ENCODE results near the gene ARHGEF19. TPM values are rescaled to one million over a fixed set of nuclear protein-coding genes. Genes with fewer than 3 reads are reported as not detected.

The ARHGEF19 gene
- total and polyA plus RNA-seq, 12 donors = 4.8 to 46.2 (median 22.1) TPM

DNA sequence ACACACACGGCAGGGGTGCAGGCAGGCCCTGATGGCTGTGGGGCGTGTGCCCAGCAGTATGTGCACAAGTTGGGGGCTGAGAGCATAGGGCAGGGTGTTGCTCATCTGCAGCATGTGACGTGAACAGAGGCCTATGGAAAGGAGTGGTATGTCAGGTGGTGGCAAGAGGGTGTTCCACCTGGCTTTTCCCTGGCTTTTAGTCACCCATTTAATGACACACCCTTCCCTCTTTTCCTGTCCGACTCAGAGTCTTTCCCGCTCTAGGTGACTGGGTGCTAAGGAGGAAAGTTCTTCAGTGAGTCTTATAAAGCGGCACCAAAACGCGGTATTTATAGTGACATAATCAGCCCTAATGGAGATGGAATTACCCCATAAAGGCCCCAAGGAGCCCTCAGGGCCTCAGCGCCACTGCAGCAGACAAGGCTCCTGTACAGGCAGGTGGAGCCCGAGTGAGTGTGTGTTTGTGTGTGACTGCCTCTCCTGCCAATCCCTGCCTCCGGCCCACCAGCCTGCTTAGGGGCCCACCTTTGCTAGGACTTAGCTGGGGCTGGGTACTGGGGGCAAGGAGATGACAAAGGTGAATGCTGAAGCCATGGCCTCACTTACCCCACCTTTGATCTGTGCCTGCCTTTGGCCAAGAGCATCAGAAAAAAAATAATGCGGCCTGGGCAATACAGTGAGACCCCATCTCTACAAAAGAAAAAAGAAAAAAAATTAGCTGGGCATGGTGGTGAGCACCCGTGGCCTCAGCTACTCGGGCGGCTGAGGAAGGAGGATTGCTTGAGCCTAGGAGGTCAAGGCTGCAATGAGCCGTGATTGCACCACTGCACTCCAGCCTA lies 53.2 kb downstream of the ARHGEF19 start:
- H3K36me3 ChIP-seq (replicated peaks in 1 of 2) = no peaks in the 10 kb centered on the region
- no peaks in the 10 kb centered on the region for H3K27me3 ChIP-seq
- no peak overlapping the region for H3K4me3 ChIP-seq
- no peak for TF ChIP-seq CTCF (IDR thresholded peaks at IDR 0.05)
- no peak for TF ChIP-seq POLR2A (IDR thresholded peaks at IDR 0.05)
- WGBS, 4 donors = 82 to 86% (median 83%) methylated on average over 13 to 16 of the region's 16 CpGs
- no peak for DNase-seq
- peaks cover 7 to 10% of the 10 kb centered on the region in 2 donors for H3K4me1 ChIP-seq (replicated peaks in 1 of 2)
- no peak overlapping the region for H3K27ac ChIP-seq
- intact Hi-C loops (cut with DNase I) = no loop called here
- H3K9me3 ChIP-seq (replicated peaks in 1 of 3) = no peaks in the 10 kb centered on the region

DNA sequence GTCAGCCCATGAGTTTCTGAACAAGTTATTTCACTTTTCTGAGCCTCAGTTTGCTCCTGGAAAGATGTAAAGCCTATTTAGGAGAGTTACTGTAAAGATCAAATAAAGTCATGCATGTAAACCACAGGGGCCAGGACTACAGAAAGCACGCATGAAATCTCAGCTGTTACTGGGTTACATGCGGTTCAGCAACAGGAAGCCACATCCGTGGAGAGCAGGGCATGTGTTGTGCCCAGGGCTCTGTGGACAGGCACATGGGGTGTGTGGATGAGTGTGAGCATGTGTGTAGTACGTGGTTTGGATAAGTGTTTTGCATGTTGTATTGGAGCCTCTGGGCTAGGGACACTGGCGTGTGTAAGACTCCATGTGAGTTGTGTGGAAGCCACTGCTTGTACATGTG lies 54.4 kb downstream of the ARHGEF19 start:
- 69 to 84% (median 78%) methylated on average over 5 of the region's 5 CpGs for WGBS, 4 donors
- no peak for DNase-seq
- Histone ChIP-seq H3K4me3 (no peak overlapping the region), H3K36me3 (replicated peaks in 1 of 2) (no peaks in the 10 kb centered on the region), H3K9me3 (replicated peaks in 1 of 3) (no peaks in the 10 kb centered on the region), H3K27me3 (no peaks in the 10 kb centered on the region), H3K27ac (no peak overlapping the region), H3K4me1 (replicated peaks in 1 of 2) (peaks cover 14 to 20% of the 10 kb centered on the region in 2 donors)
- TF ChIP-seq POLR2A (IDR thresholded peaks at IDR 0.05) (no peak), CTCF (IDR thresholded peaks at IDR 0.05) (no peak)
- intact Hi-C loops (cut with DNase I) = no loop called here

DNA sequence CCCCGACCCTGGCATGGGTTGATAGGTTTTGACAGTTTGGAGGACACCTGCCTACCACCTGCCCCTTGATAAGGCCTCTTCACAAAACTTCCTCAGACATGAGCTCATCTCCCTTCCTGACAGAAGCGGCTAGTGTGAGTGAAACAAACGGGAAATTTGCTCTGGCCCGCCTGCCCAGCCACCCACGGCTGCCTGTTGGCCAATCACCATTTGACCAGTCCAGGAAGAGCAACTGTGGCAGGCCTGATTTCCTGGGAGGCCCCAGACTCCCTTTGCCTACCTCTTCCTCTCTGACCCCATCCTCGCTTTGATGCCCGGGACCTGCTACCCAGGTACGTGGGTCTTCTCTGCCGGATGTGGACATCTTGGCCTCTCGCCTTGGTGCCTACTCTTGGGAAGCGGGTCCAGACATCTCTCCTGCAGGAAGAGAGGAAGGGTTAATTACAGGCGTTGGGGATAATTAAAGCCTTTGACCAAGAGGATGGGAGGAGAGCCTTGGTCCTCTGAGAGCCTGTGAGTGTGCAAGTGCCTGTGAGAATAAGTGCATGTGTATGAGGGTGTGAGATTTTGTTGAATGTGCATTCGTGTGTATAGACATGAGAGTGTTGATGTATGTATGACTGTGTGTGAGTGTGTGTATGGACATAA lies 55.5 kb downstream of the ARHGEF19 start:
- H3K9me3 ChIP-seq (replicated peaks in 1 of 3) = no peaks in the 10 kb centered on the region
- H3K36me3 ChIP-seq (replicated peaks in 1 of 2) = no peaks in the 10 kb centered on the region
- DNase-seq = peak in 2 of 7 donors; percentile 42 to 71
- no peak overlapping the region for H3K4me3 ChIP-seq
- 77 to 88% (median 87%) methylated on average over 9 to 13 of the region's 13 CpGs for WGBS, 4 donors
- H3K27me3 ChIP-seq = no peaks in the 10 kb centered on the region
- no peak for TF ChIP-seq CTCF (IDR thresholded peaks at IDR 0.05)
- no peak for TF ChIP-seq POLR2A (IDR thresholded peaks at IDR 0.05)
- H3K27ac ChIP-seq = peak overlapping the region in 3 of 5 donors; percentile 84 to 93 (median 88)
- intact Hi-C loops (cut with DNase I) = no loop called here
- peaks cover 18 to 28% of the 10 kb centered on the region in 2 donors for H3K4me1 ChIP-seq (replicated peaks in 1 of 2)

GRCh38 chr1:16155537-16156410 lies 56.7 kb downstream of the ARHGEF19 start, which contains the start of gene EPHA2:
TSS of gene EPHA2 (minus strand) at chr1:16156069. CDS start at chr1:16155932, 137 bp downstream.
- peaks cover 30 to 39% of the 10 kb centered on the region in 2 donors for H3K4me1 ChIP-seq (replicated peaks in 1 of 2)
- no peaks in the 10 kb centered on the region for H3K36me3 ChIP-seq (replicated peaks in 1 of 2)
- peak within 1 kb of the TSS; percentile 60 to 93 (median 86) for H3K27ac ChIP-seq
- peak; percentile 86 to 97 (median 93) for DNase-seq
- intact Hi-C loops (cut with DNase I) = no loop called here
- peak within 1 kb of the TSS; percentile 46 to 73 (median 70) for H3K4me3 ChIP-seq
- 0 to 4% (median 3%) methylated on average over 5 to 89 of the region's 89 CpGs for WGBS, 4 donors
- H3K9me3 ChIP-seq (replicated peaks in 1 of 3) = no peaks in the 10 kb centered on the region
- no peaks in the 10 kb centered on the region for H3K27me3 ChIP-seq
- no peak for TF ChIP-seq CTCF (IDR thresholded peaks at IDR 0.05)
- TF ChIP-seq POLR2A (IDR thresholded peaks at IDR 0.05) = peak; percentile 83 to 96

All from adrenal gland (tissue), 12 donors.